Memory B cell (primary cell): ENCODE measurements around the gene MIB1.
"Not testable (repeated sequence)": the region's sequence is repeated elsewhere in the genome, so short reads cannot be mapped to it uniquely, and the experiment has no call there.

Source experiments
- ATAC-seq: fragments of 150-1000 bp; cut with Tn5 transposase; 2 replicates; pipeline ENCODE4 v1.10.0; 2021; ENCODE audit warnings: low read depth, mild to moderate bottlenecking, moderate library complexity
- DNase-seq, 2 donors: peaks; one replicate each; pipeline ENCODE4 v3.0.0; 2022; ENCODE audit warnings: low spot score in 2 of 2
- H3K27ac Mint-ChIP-seq: one replicate; pipeline ENCODE4 v1.8.0; 2022; ENCODE audit warnings: mild to moderate bottlenecking, moderate library complexity, mixed read lengths
- H3K27me3 Mint-ChIP-seq: one replicate; pipeline ENCODE4 v1.8.0; 2022; ENCODE audit warnings: mixed read lengths
- H3K36me3 Mint-ChIP-seq: one replicate; pipeline ENCODE4 v1.8.0; 2022; ENCODE audit warnings: mild to moderate bottlenecking, mixed read lengths
- H3K4me1 Mint-ChIP-seq: one replicate; pipeline ENCODE4 v1.8.0; 2022; ENCODE audit warnings: mixed read lengths
- H3K4me3 Mint-ChIP-seq: one replicate; pipeline ENCODE4 v1.8.0; 2022; ENCODE audit warnings: mild to moderate bottlenecking, moderate library complexity, mixed read lengths
- H3K9me3 Mint-ChIP-seq: one replicate; pipeline ENCODE4 v1.8.0; 2022; ENCODE audit warnings: mixed read lengths

The MIB1 gene

GRCh38 chr18:21761471-21762115 lies 21.0 kb downstream of the MIB1 start:
- H3K36me3 Mint-ChIP-seq = peaks cover 8% of the 10 kb centered on the region
- DNase-seq (no peak), ATAC-seq (no peak)
- no peaks in the 10 kb centered on the region for H3K27me3 Mint-ChIP-seq
- H3K4me3 Mint-ChIP-seq = no peak overlapping the region
- H3K9me3 Mint-ChIP-seq = no peaks in the 10 kb centered on the region
- H3K4me1 Mint-ChIP-seq = peaks cover 11% of the 10 kb centered on the region
- H3K27ac Mint-ChIP-seq = peak overlapping the region; percentile 46

GRCh38 chr18:21762181-21762772 lies 21.7 kb downstream of the MIB1 start:
- H3K36me3 Mint-ChIP-seq = peaks cover 12% of the 10 kb centered on the region
- H3K9me3 Mint-ChIP-seq = no peaks in the 10 kb centered on the region
- no peak overlapping the region for H3K27ac Mint-ChIP-seq
- peaks cover 11% of the 10 kb centered on the region for H3K4me1 Mint-ChIP-seq
- no peak overlapping the region for H3K4me3 Mint-ChIP-seq
- H3K27me3 Mint-ChIP-seq = no peaks in the 10 kb centered on the region
- no peak for ATAC-seq
- DNase-seq = no peak

- no peak overlapping the region for H3K4me3 Mint-ChIP-seq
- H3K9me3 Mint-ChIP-seq = no peaks in the 10 kb centered on the region
- no peaks in the 10 kb centered on the region for H3K27me3 Mint-ChIP-seq
- H3K36me3 Mint-ChIP-seq = peaks cover 20% of the 10 kb centered on the region
- no peak for DNase-seq
- no peak for ATAC-seq
- H3K4me1 Mint-ChIP-seq = peaks cover 11% of the 10 kb centered on the region
- H3K27ac Mint-ChIP-seq = no peak overlapping the region
Observed at GRCh38 chr18:21763846-21764646, 23.5 kb downstream of the MIB1 start.

- no peak overlapping the region for H3K4me3 Mint-ChIP-seq
- no peaks in the 10 kb centered on the region for H3K9me3 Mint-ChIP-seq
- peaks cover 28% of the 10 kb centered on the region for H3K36me3 Mint-ChIP-seq
- no peaks in the 10 kb centered on the region for H3K27me3 Mint-ChIP-seq
- ATAC-seq = no peak
- no peak for DNase-seq
- H3K4me1 Mint-ChIP-seq = no peaks in the 10 kb centered on the region
- no peak overlapping the region for H3K27ac Mint-ChIP-seq
Observed at GRCh38 chr18:21769206-21769605, 28.6 kb downstream of the MIB1 start.

GRCh38 chr18:21774722-21775121 lies 34.1 kb downstream of the MIB1 start:
- Mint-ChIP-seq H3K27ac (no peak overlapping the region), H3K4me1 (no peaks in the 10 kb centered on the region), H3K4me3 (no peak overlapping the region), H3K9me3 (no peaks in the 10 kb centered on the region), H3K27me3 (no peaks in the 10 kb centered on the region), H3K36me3 (peaks cover 15% of the 10 kb centered on the region)
- no peak for ATAC-seq
- no peak for DNase-seq

GRCh38 chr18:21777814-21778213 lies 37.2 kb downstream of the MIB1 start:
- no peaks in the 10 kb centered on the region for H3K27me3 Mint-ChIP-seq
- ATAC-seq (no peak), DNase-seq (no peak)
- H3K9me3 Mint-ChIP-seq = no peaks in the 10 kb centered on the region
- H3K27ac Mint-ChIP-seq = no peak overlapping the region
- H3K4me1 Mint-ChIP-seq = no peaks in the 10 kb centered on the region
- no peak overlapping the region for H3K4me3 Mint-ChIP-seq
- H3K36me3 Mint-ChIP-seq = peaks cover 24% of the 10 kb centered on the region

GRCh38 chr18:21786526-21786925 lies 45.9 kb downstream of the MIB1 start:
- ATAC-seq = no peak
- Mint-ChIP-seq H3K4me3 (no peak overlapping the region), H3K36me3 (peaks cover 55% of the 10 kb centered on the region), H3K27ac (no peak overlapping the region), H3K27me3 (no peaks in the 10 kb centered on the region), H3K9me3 (peaks cover 13% of the 10 kb centered on the region), H3K4me1 (no peaks in the 10 kb centered on the region)
- DNase-seq = no peak

GRCh38 chr18:21796089-21796488 lies 55.5 kb downstream of the MIB1 start:
- not testable (repeated sequence) for DNase-seq, ATAC-seq, H3K4me3 Mint-ChIP-seq, H3K9me3 Mint-ChIP-seq, H3K27ac Mint-ChIP-seq, H3K4me1 Mint-ChIP-seq, H3K27me3 Mint-ChIP-seq
- peaks cover 25% of the 10 kb centered on the region for H3K36me3 Mint-ChIP-seq

- ATAC-seq (no peak), DNase-seq (no peak)
- Mint-ChIP-seq H3K9me3 (no peaks in the 10 kb centered on the region), H3K27ac (no peak overlapping the region), H3K4me1 (no peaks in the 10 kb centered on the region), H3K4me3 (no peak overlapping the region), H3K36me3 (peaks cover 29% of the 10 kb centered on the region), H3K27me3 (no peaks in the 10 kb centered on the region)
Observed at GRCh38 chr18:21798126-21798525, 57.5 kb downstream of the MIB1 start.

GRCh38 chr18:21799721-21800120 lies 59.1 kb downstream of the MIB1 start:
- Mint-ChIP-seq H3K9me3 (no peaks in the 10 kb centered on the region), H3K27me3 (no peaks in the 10 kb centered on the region), H3K27ac (no peak overlapping the region), H3K4me3 (no peak overlapping the region), H3K36me3 (peaks cover 34% of the 10 kb centered on the region), H3K4me1 (no peaks in the 10 kb centered on the region)
- ATAC-seq = no peak
- DNase-seq = no peak

- ATAC-seq = no peak
- Mint-ChIP-seq H3K27ac (no peak overlapping the region), H3K4me3 (no peak overlapping the region), H3K36me3 (peaks cover 31% of the 10 kb centered on the region), H3K27me3 (no peaks in the 10 kb centered on the region), H3K4me1 (no peaks in the 10 kb centered on the region), H3K9me3 (no peaks in the 10 kb centered on the region)
- DNase-seq = no peak
Observed at GRCh38 chr18:21803495-21803894, 62.9 kb downstream of the MIB1 start.

- H3K27me3 Mint-ChIP-seq = no peaks in the 10 kb centered on the region
- H3K36me3 Mint-ChIP-seq = peaks cover 37% of the 10 kb centered on the region
- DNase-seq = no peak
- H3K27ac Mint-ChIP-seq = no peak overlapping the region
- ATAC-seq = no peak
- no peak overlapping the region for H3K4me3 Mint-ChIP-seq
- no peaks in the 10 kb centered on the region for H3K9me3 Mint-ChIP-seq
- H3K4me1 Mint-ChIP-seq = no peaks in the 10 kb centered on the region
Observed at GRCh38 chr18:21805771-21806366, 65.3 kb downstream of the MIB1 start.

GRCh38 chr18:21808185-21808584 lies 67.6 kb downstream of the MIB1 start:
- Mint-ChIP-seq H3K4me1 (no peaks in the 10 kb centered on the region), H3K27ac (no peak overlapping the region), H3K36me3 (peaks cover 29% of the 10 kb centered on the region), H3K27me3 (no peaks in the 10 kb centered on the region), H3K4me3 (no peak overlapping the region), H3K9me3 (no peaks in the 10 kb centered on the region)
- DNase-seq (no peak), ATAC-seq (no peak)

- Mint-ChIP-seq H3K27me3 (no peaks in the 10 kb centered on the region), H3K4me3 (no peak overlapping the region), H3K36me3 (peaks cover 23% of the 10 kb centered on the region), H3K4me1 (no peaks in the 10 kb centered on the region), H3K27ac (no peak overlapping the region), H3K9me3 (no peaks in the 10 kb centered on the region)
- ATAC-seq = no peak
- no peak for DNase-seq
Observed at GRCh38 chr18:21809725-21810124, 69.1 kb downstream of the MIB1 start.
